HG02571 (cell line): ENCODE measurements around the gene SLC49A3.
"Not testable (repeated sequence)": the region's sequence is repeated elsewhere in the genome, so short reads cannot be mapped to it uniquely, and the experiment has no call there.

Experiments
- ATAC-seq: cut with Tn5 transposase; IDR thresholded peaks from one replicate; pipeline ENCODE4 v1.9.1; 2021; ENCODE audit warnings: mild to moderate bottlenecking, moderate library complexity; ENCODE audit not compliant: unreplicated experiment

Gene SLC49A3

GRCh38 chr4:703336-704197, 14.6 kb upstream of the SLC49A3 start:
- no peak for ATAC-seq

DNA sequence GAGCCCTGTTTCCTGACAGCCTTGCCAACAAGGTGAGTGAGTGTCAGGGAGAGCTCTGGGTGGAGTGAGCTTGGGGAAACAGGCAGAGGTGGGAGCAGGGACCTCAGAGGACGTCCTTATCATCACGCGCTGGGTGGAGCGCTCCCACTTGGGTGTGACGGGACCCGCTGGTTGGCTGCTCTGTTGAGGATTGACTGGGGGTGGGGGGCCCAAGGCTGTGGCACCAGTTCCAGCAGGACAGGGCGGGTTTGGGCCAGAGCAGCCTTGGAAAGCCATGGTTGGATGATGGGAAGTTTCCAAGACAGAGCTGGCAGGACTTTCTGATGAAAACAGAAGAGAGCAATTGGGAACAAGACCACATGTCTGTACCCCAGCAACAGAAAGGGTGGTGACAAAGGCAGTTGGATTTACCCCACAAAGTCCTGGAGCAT, 13.7 kb upstream of the SLC49A3 start:
- no peak for ATAC-seq

- ATAC-seq, result no peak
These were observed 11.8 kb upstream of the SLC49A3 start for GRCh38 chr4:700587-701264.

DNA sequence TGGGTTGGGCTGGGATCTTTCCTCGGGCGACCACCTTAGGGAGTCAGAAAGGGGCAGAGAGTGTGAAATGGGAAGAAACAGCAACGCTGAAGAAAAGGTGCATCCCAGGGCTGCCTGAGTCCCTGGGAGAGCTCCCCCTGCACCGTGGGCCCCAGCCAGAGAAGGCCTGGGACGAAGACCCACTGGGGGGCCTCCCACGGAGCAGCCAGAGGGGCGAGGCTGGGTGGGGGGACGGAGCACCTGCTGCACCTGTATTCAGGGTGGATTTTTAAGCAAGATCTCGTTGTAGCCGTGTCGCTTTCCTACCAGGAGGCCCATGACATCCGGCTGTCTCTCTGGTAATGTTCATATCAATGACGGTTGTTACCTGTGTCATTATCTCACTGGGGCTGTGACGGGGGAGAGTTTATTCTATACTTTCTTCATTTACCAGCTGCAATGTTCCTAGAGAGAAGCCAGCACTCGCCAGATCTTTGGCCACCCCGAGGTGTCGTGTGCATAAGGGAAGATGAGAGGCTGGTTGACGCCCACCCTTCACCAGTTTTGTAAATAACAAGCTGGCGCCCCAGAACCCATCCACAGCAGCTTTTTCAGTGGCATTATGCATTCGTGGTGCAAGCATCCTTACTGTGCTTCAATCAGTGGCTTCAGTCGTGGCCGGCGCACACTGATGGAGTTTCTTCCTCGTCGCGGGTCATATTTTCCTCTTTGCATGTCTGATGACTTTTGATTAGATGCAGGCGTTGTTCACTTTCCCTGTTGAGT, 11.0 kb upstream of the SLC49A3 start:
- ATAC-seq, result no peak

GRCh38 chr4:694341-694940, 5.5 kb upstream of the SLC49A3 start:
- ATAC-seq, result not testable (repeated sequence)

DNA sequence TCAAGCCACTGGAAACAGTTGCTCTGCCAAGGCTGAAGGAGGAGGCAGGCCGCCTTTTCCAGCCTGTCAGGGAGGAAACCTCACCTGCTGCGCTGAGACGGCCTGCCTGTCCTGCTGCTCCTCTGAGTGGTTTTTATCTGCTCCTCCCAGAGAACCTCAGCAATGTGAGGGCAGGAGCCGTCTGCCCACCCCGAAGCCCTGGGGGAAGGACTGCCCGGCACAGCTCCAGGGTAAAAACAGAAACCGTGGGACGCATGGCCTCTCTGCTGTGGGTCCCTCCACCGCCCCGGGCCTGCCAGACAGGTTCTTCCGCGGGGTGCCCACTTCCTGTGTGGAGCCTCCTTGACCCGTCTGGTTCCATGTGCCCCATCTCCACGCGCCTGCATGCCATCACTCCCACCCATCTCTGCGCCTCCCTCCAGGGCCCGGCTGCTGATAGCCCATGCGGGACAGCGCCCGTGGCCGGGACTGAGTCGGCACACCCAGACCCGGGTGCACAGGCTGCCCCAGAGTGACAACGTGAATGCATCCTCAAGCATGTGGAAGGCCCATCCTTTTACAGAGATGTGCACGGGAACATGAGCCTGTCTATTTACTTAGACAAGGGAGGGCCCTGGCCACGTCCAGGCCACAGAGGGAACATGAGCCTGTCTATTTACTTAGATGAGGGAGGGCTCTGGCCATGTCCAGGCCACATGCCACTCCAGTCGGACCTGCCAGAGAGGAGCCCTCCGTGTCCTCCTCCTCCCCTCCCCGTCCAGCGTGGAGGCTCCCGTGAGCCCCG, 4.0 kb upstream of the SLC49A3 start:
- ATAC-seq, result no peak

DNA sequence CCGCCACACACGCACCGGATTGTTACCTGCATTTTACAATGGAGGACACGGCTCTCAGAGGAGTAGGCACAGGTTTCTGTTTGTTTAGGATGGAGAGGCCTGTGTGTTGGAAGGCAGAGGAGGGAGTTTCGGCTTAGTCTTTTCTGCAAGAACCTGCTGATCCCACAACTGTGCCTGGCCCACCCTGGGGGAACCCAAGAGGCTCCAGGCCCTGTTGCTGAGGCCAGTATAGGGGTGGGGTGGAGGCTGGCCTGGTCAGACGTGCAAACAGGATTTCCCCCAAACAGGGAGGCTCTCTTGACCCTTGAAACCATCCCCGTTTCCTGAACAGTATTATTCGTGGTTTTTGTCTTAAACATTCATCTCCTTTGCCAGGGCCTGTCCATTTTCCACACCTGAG, 772 bp upstream of the SLC49A3 start:
- no peak for ATAC-seq

DNA sequence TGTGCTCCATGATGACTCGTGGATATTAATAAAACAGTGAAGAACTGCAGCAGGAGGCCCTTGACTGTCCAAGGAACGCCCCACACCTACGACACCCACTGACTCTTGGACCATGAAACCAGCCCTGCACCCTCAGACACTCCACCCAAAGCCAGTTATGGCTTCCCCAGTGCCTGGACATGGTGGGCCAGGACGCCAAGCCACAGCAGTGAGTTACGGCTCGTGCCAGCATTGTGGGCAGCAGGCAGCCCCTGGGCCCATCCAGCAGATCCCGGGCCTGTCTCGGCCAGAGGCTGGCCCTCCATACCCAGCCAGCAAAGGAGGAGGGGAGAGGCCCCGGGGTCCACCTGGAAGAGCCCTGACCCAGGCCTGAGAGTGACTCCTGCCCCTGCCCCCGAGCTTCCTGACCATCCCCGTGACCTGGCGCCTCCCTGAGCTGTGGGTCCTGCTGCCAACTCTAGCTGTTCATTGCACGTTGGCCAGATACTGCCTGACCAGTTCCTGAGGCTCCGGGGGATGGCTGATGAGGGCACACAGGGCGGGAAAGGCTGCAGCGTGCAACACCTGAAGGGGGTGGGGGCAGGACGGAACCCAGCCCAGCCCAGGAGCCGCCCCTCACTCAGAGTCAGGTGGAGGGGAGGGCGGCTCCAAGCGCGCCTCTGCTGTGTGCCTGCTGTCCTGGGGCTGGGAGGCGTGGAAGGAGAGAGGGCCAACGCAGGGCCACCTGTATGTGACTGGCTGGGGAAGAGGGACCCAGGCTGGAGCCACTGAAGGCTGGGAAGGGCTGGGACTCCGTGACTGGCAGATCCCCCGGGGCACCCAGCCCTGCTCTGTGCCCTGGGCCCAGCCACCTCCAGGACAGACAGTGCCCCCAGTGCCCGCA, 739 bp downstream of the SLC49A3 start:
- ATAC-seq, result no peak

DNA sequence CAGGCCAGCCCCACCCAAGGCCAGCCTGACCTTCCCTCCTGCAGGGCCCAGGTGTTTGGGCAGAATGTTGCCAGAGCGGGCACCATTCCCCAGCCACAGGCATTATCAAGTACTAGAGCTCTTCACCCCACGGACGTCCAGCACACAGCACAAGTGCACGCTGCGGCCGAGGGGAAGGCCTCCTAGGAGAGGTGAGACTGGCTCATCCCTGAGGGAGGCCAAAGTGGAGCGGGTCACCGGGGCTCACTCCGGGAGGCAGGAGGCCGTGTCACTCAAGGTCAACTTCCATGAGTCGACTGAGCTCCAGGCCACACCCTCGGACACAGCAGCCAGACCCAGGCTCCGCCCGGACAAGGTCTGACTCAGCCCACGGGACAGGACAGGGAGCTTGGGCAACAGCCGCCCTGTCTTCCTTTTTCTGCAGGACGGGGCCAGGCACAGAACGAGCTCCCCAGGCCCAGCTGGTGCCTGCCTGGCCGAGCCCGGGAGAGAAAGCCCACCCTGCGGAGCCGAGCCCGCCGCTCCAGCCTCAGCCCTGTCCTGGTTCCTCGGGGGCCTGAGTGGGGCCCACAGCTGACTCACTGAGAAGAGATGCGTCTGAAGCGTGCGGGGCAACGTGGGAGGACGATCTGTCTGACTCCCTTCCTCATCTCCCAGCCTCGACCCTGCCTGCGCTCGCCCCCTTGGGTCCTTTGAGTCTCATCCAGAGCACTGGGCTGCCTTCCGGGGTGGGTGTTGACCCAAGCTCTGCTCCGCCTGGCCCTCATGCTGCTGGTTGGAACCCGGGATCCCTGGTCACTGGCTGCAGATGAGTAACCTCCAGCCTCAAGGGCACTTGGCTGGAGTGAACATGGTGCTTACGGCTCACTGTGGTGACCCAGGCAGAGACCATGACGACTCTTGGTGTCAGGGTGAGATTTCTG, 1.6 kb downstream of the SLC49A3 start:
- ATAC-seq, result no peak

GRCh38 chr4:686413-687040, 2.4 kb downstream of the SLC49A3 start:
- ATAC-seq, result no peak

DNA sequence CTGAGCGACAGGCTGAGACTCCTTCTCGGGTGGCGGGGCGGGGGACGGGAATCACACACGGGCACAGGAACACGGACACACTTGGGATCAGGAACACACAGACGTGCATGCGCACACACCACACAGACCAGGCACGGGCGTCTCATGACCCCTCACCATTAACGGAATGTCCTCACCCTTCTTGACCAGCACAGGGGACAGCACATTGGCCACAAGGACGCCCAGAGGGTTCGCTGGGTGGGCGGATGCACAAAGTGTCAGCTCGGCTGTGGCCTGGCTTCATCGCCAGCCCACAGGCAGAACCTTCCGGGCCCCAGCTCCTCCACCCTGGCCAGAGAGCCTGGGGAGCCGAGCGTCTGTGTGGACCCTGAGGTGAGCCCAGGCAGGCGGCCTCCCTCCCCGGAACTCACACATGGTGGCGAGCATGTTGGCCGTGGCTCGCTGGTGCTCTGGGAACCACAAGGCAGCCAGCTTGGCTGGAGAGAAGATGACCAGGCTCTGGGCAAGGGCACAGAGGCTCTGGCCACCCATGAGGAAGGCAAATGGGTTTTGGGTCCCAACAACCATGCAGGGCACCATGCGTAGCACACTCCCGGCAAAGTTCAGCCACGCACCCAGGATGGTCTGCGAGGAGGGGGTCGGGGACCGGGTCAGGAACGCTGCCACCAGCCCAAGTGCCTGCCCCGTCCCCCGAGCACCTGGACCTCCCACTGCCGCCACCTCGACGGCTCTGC, 3.1 kb downstream of the SLC49A3 start:
- ATAC-seq, result no peak

- ATAC-seq, result no peak
These were observed 4.2 kb downstream of the SLC49A3 start for GRCh38 chr4:684623-685327.

DNA sequence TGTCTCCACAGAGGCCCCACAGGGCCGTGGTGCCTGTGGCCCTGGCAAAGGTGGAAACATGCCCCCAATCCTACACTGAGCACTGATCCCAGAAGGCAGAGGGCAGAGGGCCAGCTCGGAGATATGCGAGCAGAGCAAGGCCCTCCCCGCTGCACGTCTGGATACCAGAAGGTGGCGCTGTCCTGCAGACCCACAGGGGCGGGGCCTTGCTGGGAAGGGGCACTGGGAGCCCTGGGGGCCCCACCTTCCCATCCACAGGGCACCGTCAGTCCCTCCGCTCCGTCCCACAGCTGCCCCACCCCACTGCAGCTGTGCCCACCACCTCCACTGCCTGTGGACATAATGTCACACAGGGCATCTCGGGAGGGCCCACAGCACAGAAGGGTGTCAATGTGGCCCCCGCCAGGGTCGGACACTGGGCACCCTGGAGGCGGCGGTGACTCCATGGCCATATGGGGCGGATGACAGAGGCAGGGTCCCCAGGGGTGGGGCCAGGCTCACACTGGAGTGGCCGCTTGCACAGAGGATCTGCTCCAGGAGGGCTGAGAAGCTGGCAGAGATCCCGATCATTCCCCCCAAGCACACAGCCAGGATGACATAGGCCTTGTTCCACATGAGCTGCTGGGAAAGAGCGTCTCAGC, 4.8 kb downstream of the SLC49A3 start:
- ATAC-seq, result no peak

GRCh38 chr4:683247-683897, 5.6 kb downstream of the SLC49A3 start:
- no peak for ATAC-seq

- ATAC-seq, result no peak
These were observed 6.3 kb downstream of the SLC49A3 start for GRCh38 chr4:682490-683172.
